ENCODE results near the gene CD7.
A peak's percentile ranks its signal among the peaks of the same experiment; 100 is the strongest.

CD7 gene

GRCh38 chr17:82301300-82301915 lies 16.0 kb downstream of the CD7 start:
- H3K4me3 ChIP-seq (replicated peaks; ENCODE audit: low read depth, low read length), result no peak overlapping the region
- H3K27me3 ChIP-seq (replicated peaks; ENCODE audit: control insufficient read depth, insufficient read depth, low read length), result no peaks in the 10 kb centered on the region
- no peak for DNase-seq (ENCODE audit: extremely low read depth, insufficient read length)
- no peaks in the 10 kb centered on the region for H3K36me3 ChIP-seq (ENCODE audit: control insufficient read depth, insufficient read depth, low read length)
- no peak for TF ChIP-seq CTCF (IDR thresholded peaks at IDR 0.05; ENCODE audit: insufficient read depth, low read length, poor library complexity, severe bottlenecking)

GRCh38 chr17:82300707-82301270 lies 16.6 kb downstream of the CD7 start:
- TF ChIP-seq CTCF (IDR thresholded peaks at IDR 0.05; ENCODE audit: insufficient read depth, low read length, poor library complexity, severe bottlenecking), result peak; percentile 88
- no peak overlapping the region for H3K4me3 ChIP-seq (replicated peaks; ENCODE audit: low read depth, low read length)
- DNase-seq (ENCODE audit: extremely low read depth, insufficient read length), result peak; percentile 64
- H3K36me3 ChIP-seq (ENCODE audit: control insufficient read depth, insufficient read depth, low read length), result no peaks in the 10 kb centered on the region
- H3K27me3 ChIP-seq (replicated peaks; ENCODE audit: control insufficient read depth, insufficient read depth, low read length), result no peaks in the 10 kb centered on the region

- no peak for DNase-seq (ENCODE audit: extremely low read depth, insufficient read length)
- TF ChIP-seq CTCF (IDR thresholded peaks at IDR 0.05; ENCODE audit: insufficient read depth, low read length, poor library complexity, severe bottlenecking), result no peak
- no peaks in the 10 kb centered on the region for H3K36me3 ChIP-seq (ENCODE audit: control insufficient read depth, insufficient read depth, low read length)
- no peak overlapping the region for H3K4me3 ChIP-seq (replicated peaks; ENCODE audit: low read depth, low read length)
- no peaks in the 10 kb centered on the region for H3K27me3 ChIP-seq (replicated peaks; ENCODE audit: control insufficient read depth, insufficient read depth, low read length)
Observed at GRCh38 chr17:82300228-82300627, 17.2 kb downstream of the CD7 start.

GRCh38 chr17:82299452-82299851 lies 18.0 kb downstream of the CD7 start:
- no peaks in the 10 kb centered on the region for H3K27me3 ChIP-seq (replicated peaks; ENCODE audit: control insufficient read depth, insufficient read depth, low read length)
- no peak overlapping the region for H3K4me3 ChIP-seq (replicated peaks; ENCODE audit: low read depth, low read length)
- TF ChIP-seq CTCF (IDR thresholded peaks at IDR 0.05; ENCODE audit: insufficient read depth, low read length, poor library complexity, severe bottlenecking), result no peak
- H3K36me3 ChIP-seq (ENCODE audit: control insufficient read depth, insufficient read depth, low read length), result no peaks in the 10 kb centered on the region
- no peak for DNase-seq (ENCODE audit: extremely low read depth, insufficient read length)

GRCh38 chr17:82298538-82299421 lies 18.6 kb downstream of the CD7 start:
- H3K4me3 ChIP-seq (replicated peaks; ENCODE audit: low read depth, low read length), result peak overlapping the region; percentile 73
- no peaks in the 10 kb centered on the region for H3K36me3 ChIP-seq (ENCODE audit: control insufficient read depth, insufficient read depth, low read length)
- TF ChIP-seq CTCF (IDR thresholded peaks at IDR 0.05; ENCODE audit: insufficient read depth, low read length, poor library complexity, severe bottlenecking), result no peak
- H3K27me3 ChIP-seq (replicated peaks; ENCODE audit: control insufficient read depth, insufficient read depth, low read length), result no peaks in the 10 kb centered on the region
- DNase-seq (ENCODE audit: extremely low read depth, insufficient read length), result no peak
